Skeletal muscle tissue (tissue), 4 donors: ENCODE measurements around the gene TBX15. TPM values are rescaled to one million over a fixed set of nuclear protein-coding genes. Genes with fewer than 3 reads are reported as not detected.

Experiments
- H3K27ac ChIP-seq: one replicate; pipeline ENCODE4 v1.7.0; 2013; ENCODE audit warnings: mild to moderate bottlenecking, low read depth, low read length, inconsistent platforms
- H3K27me3 ChIP-seq, 3 donors: one replicate each; pipeline ENCODE4 v1.7.0; 2013; ENCODE audit warnings: low read length in 3 of 3; ENCODE audit not compliant: control insufficient read depth in 3 of 3, insufficient read depth in 3 of 3
- H3K36me3 ChIP-seq, 3 donors: one replicate each; pipeline ENCODE4 v1.7.0; 2013; ENCODE audit warnings: low read length in 3 of 3; ENCODE audit not compliant: control insufficient read depth in 3 of 3, insufficient read depth in 3 of 3
- H3K4me1 ChIP-seq, 3 donors: one replicate each; pipeline ENCODE4 v1.7.0; 2013; ENCODE audit warnings: low read length in 3 of 3, mild to moderate bottlenecking in 3 of 3; ENCODE audit not compliant: control insufficient read depth in 3 of 3, insufficient read depth in 3 of 3
- H3K4me3 ChIP-seq, 3 donors: one replicate each; pipeline ENCODE4 v1.7.0; 2013; ENCODE audit warnings: low read length in 3 of 3
- H3K9ac ChIP-seq, 3 donors: one replicate each; pipeline ENCODE4 v1.7.0; 2013; ENCODE audit warnings: low read length in 3 of 3, mild to moderate bottlenecking in 3 of 3, moderate library complexity in 2 of 3, low read depth in 1 of 3
- H3K9me3 ChIP-seq, 3 donors: one replicate each; pipeline ENCODE4 v1.7.0; 2013; ENCODE audit warnings: low read length in 3 of 3; ENCODE audit not compliant: control insufficient read depth in 3 of 3
- total RNA-seq: library from RNA; depleted of rRNA; stranded (reverse); fragments of >200 nt; gene quantifications from one replicate; pipeline ENCODE4 v1.2.3, GENCODE V29; 2014
- donor health status: Osteomylitis.

The TBX15 gene
- total RNA-seq = 49.6 TPM

- H3K27ac ChIP-seq = peak within 1 kb of the TSS; percentile 96
Measured at GRCh38 chr1:118988186-118989005, at the start of gene TBX15. TSS of gene TBX15 (minus strand) at chr1:118988343. CDS start at chr1:118987795, 548 bp downstream.

GRCh38 chr1:119034359-119034758 is 46.2 kb upstream of the TBX15 start:
- H3K36me3 ChIP-seq = peaks cover 0 to 29% (median 19%) of the 10 kb centered on the region in 3 donors
- no peak overlapping the region for H3K4me3 ChIP-seq
- H3K9ac ChIP-seq = no peak overlapping the region
- no peaks in the 10 kb centered on the region for H3K4me1 ChIP-seq
- no peaks in the 10 kb centered on the region for H3K27me3 ChIP-seq
- no peaks in the 10 kb centered on the region for H3K9me3 ChIP-seq
- H3K27ac ChIP-seq = no peak overlapping the region

More at GRCh38 chr1:118988186-118989005, at the start of gene TBX15:
- Histone ChIP-seq H3K36me3 (peaks cover 0 to 7% (median 3%) of the 10 kb centered on the region in 3 donors), H3K4me3 (peak within 1 kb of the TSS; percentile 75 to 95 (median 94)), H3K4me1 (peaks cover 9 to 12% (median 11%) of the 10 kb centered on the region in 3 donors), H3K9me3 (no peaks in the 10 kb centered on the region), H3K27me3 (peaks cover 0 to 18% (median 3%) of the 10 kb centered on the region in 3 donors), H3K9ac (peak within 1 kb of the TSS; percentile 91 to 99 (median 98))

GRCh38 chr1:119032986-119033385 is 44.8 kb upstream of the TBX15 start:
- peaks cover 0 to 31% (median 19%) of the 10 kb centered on the region in 3 donors for H3K36me3 ChIP-seq
- H3K4me3 ChIP-seq = no peak overlapping the region
- H3K4me1 ChIP-seq = no peaks in the 10 kb centered on the region
- H3K9me3 ChIP-seq = no peaks in the 10 kb centered on the region
- H3K9ac ChIP-seq = no peak overlapping the region
- H3K27me3 ChIP-seq = no peaks in the 10 kb centered on the region
- no peak overlapping the region for H3K27ac ChIP-seq

DNA sequence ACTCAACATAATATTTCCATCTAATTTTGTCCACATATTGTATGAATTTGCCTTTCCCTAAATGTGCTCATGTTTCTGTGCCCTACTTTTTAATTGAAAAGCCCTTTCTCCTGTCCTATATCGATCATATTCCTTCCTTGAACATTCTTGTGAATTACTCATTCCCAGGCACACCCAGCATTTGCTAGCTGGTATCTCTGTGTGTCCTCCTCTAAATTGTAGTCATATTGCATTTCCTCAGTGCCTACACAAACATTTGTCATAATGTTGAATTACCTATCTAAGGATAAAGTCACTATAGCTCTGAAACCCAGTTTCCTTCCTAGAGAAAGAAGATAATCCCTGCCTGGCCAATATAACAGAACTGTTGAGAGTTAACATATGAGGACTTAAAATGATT is 39.6 kb upstream of the TBX15 start:
- H3K9me3 ChIP-seq = no peaks in the 10 kb centered on the region
- H3K27ac ChIP-seq = no peak overlapping the region
- H3K27me3 ChIP-seq = no peaks in the 10 kb centered on the region
- H3K4me1 ChIP-seq = no peaks in the 10 kb centered on the region
- H3K36me3 ChIP-seq = peaks cover 0 to 18% (median 5%) of the 10 kb centered on the region in 3 donors
- H3K4me3 ChIP-seq = no peak overlapping the region
- no peak overlapping the region for H3K9ac ChIP-seq

- Histone ChIP-seq H3K27ac (no peak overlapping the region), H3K4me3 (no peak overlapping the region), H3K4me1 (no peaks in the 10 kb centered on the region), H3K9me3 (no peaks in the 10 kb centered on the region), H3K36me3 (peaks cover 0 to 18% (median 0%) of the 10 kb centered on the region in 3 donors), H3K27me3 (no peaks in the 10 kb centered on the region), H3K9ac (no peak overlapping the region)
Measured at GRCh38 chr1:119026956-119027355, 38.8 kb upstream of the TBX15 start.

- H3K27ac ChIP-seq = no peak overlapping the region
- no peaks in the 10 kb centered on the region for H3K9me3 ChIP-seq
- no peaks in the 10 kb centered on the region for H3K27me3 ChIP-seq
- H3K9ac ChIP-seq = no peak overlapping the region
- H3K36me3 ChIP-seq = no peaks in the 10 kb centered on the region
- no peak overlapping the region for H3K4me3 ChIP-seq
- H3K4me1 ChIP-seq = no peaks in the 10 kb centered on the region
Measured at GRCh38 chr1:119015547-119015946, 27.4 kb upstream of the TBX15 start.

DNA sequence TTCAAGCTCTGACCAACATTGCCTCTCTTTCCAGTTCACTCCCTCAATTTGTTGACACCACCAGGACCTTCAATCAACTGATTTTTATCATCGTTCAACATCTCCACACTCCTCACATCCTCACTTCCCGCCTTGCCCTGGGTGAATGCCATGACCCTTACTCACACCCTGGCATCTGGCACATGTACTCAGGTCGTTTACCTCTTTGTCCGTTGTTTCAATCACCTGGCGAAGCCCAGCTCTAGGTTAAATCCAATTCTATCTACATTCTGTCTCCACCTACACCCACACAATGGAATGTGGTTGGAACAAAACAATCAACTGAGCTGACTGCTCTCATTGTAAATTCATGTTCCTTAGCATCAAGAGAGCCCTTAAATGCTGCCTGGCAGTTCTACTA is 24.2 kb upstream of the TBX15 start:
- Histone ChIP-seq H3K9ac (no peak overlapping the region), H3K9me3 (no peaks in the 10 kb centered on the region), H3K36me3 (no peaks in the 10 kb centered on the region), H3K4me1 (peaks cover 0 to 8% (median 4%) of the 10 kb centered on the region in 3 donors), H3K27ac (no peak overlapping the region), H3K27me3 (peaks cover 4 to 10% (median 5%) of the 10 kb centered on the region in 3 donors), H3K4me3 (no peak overlapping the region)

DNA sequence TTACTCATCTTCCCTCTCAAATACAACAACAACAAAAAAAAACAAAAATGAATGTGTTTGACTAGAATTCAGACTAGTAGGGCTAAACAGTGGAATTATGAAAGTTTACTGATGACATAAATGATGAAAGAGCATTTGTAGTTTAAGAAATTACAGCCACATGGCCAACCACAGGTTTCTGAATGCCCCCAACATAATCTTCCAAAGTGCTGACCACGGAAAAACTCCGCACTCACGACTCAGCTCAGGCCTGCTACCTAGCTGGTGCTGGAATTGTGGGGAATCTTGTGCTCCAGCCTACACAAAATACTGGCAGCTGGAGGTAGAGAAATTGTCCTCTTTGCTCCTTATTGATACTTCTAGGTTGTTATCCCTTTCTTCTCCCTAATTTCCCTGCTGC is 23.6 kb upstream of the TBX15 start:
- Histone ChIP-seq H3K36me3 (no peaks in the 10 kb centered on the region), H3K4me1 (peaks cover 3 to 8% (median 6%) of the 10 kb centered on the region in 3 donors)

GRCh38 chr1:119011116-119011515 is 23.0 kb upstream of the TBX15 start:
- Histone ChIP-seq H3K27ac (no peak overlapping the region), H3K4me1 (peaks cover 8 to 9% (median 8%) of the 10 kb centered on the region in 3 donors), H3K4me3 (no peak overlapping the region), H3K9ac (no peak overlapping the region), H3K27me3 (peaks cover 9 to 22% (median 18%) of the 10 kb centered on the region in 3 donors), H3K9me3 (no peaks in the 10 kb centered on the region), H3K36me3 (no peaks in the 10 kb centered on the region)

More for the DNA sequence above, 23.6 kb upstream of the TBX15 start:
- Histone ChIP-seq H3K4me3 (no peak overlapping the region), H3K9me3 (no peaks in the 10 kb centered on the region), H3K9ac (no peak overlapping the region), H3K27me3 (peaks cover 7 to 17% (median 12%) of the 10 kb centered on the region in 3 donors), H3K27ac (no peak overlapping the region)

DNA sequence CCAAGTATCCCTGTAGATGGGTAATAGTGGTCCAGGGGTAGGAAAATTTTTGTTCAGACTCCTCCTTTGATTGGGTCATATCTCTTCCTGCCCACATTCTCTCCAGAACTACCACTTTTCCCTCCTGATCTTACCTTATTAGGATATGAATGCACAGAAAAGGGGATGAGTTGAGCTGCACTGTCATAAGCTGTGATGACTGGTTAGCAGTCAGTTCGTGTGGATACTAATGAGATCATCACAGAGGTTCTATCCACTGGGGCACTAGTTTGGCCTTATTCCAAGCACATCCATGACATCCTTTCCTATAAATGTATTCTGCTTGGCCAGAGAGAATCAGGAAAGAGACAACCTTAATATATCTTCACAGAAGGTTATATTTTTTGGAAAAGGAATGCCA is 22.1 kb upstream of the TBX15 start:
- no peak overlapping the region for H3K27ac ChIP-seq
- peaks cover 8 to 9% (median 8%) of the 10 kb centered on the region in 3 donors for H3K4me1 ChIP-seq
- H3K9me3 ChIP-seq = no peaks in the 10 kb centered on the region
- no peak overlapping the region for H3K4me3 ChIP-seq
- peaks cover 9 to 30% (median 25%) of the 10 kb centered on the region in 3 donors for H3K27me3 ChIP-seq
- no peaks in the 10 kb centered on the region for H3K36me3 ChIP-seq
- no peak overlapping the region for H3K9ac ChIP-seq
